ENCODE results near the gene HPN.

Gene HPN

DNA sequence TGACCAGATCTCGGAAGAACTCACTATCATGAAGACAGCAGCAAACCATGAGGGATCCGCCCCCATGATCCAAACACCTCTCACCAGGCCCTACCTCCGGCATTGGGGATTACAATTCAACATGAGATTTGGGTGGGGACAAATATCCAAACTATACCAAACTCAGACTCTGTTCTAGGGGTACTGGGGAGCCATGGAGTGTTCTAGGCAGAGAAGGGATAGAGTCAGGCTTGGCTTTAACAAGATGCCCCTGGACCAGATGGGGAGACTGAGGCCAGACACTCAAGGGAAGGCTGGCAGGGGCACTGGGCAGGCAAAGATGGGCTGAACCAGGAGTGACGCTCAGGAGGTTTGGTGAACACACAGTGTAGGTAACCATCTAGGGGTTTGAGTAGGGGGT, 23.1 kb upstream of the HPN start:
- Histone ChIP-seq H3K27me3 (ENCODE audit: control insufficient read depth, insufficient read depth, low read length) (no peaks in the 10 kb centered on the region), H3K4me1 (ENCODE audit: control insufficient read depth, insufficient read depth, low read length) (no peaks in the 10 kb centered on the region), H3K36me3 (ENCODE audit: control insufficient read depth, insufficient read depth, low read length) (peaks cover 95% of the 10 kb centered on the region), H3K4me3 (ENCODE audit: low read depth, low read length) (no peak overlapping the region), H3K27ac (ENCODE audit: low read depth, low read length) (no peak overlapping the region), H3K9ac (ENCODE audit: low read length) (no peak overlapping the region), H3K9me3 (ENCODE audit: control insufficient read depth, insufficient read depth, low read depth, low read length) (no peaks in the 10 kb centered on the region)

GRCh38 chr19:35019144-35019543, 22.4 kb upstream of the HPN start:
- peaks cover 95% of the 10 kb centered on the region for H3K36me3 ChIP-seq (ENCODE audit: control insufficient read depth, insufficient read depth, low read length)
- no peaks in the 10 kb centered on the region for H3K9me3 ChIP-seq (ENCODE audit: control insufficient read depth, insufficient read depth, low read depth, low read length)
- no peaks in the 10 kb centered on the region for H3K4me1 ChIP-seq (ENCODE audit: control insufficient read depth, insufficient read depth, low read length)
- H3K9ac ChIP-seq (ENCODE audit: low read length) = no peak overlapping the region
- no peaks in the 10 kb centered on the region for H3K27me3 ChIP-seq (ENCODE audit: control insufficient read depth, insufficient read depth, low read length)
- H3K27ac ChIP-seq (ENCODE audit: low read depth, low read length) = no peak overlapping the region
- H3K4me3 ChIP-seq (ENCODE audit: low read depth, low read length) = no peak overlapping the region

DNA sequence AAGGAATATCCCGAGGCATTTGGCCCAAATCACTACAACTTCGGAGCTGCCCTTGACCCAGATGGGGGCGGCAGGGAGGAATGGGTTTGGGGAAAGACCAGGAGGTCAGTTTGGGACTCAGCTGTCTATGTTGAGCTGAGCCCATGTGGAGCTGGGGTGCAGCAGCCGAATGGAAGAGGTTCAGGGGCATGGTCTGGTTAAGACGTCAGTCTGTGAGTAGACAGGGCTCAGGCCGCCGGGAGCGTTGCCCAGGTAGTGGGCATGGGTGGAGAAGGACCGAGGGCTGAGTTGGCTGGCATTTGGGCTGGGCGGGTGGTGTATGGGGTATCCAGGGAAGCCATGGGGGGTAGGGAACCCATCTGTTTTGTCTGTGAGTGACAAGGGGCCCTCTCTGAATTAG, 20.5 kb upstream of the HPN start:
- Histone ChIP-seq H3K4me3 (ENCODE audit: low read depth, low read length) (no peak overlapping the region), H3K36me3 (ENCODE audit: control insufficient read depth, insufficient read depth, low read length) (peaks cover 95% of the 10 kb centered on the region), H3K4me1 (ENCODE audit: control insufficient read depth, insufficient read depth, low read length) (no peaks in the 10 kb centered on the region), H3K9me3 (ENCODE audit: control insufficient read depth, insufficient read depth, low read depth, low read length) (no peaks in the 10 kb centered on the region), H3K27me3 (ENCODE audit: control insufficient read depth, insufficient read depth, low read length) (no peaks in the 10 kb centered on the region), H3K27ac (ENCODE audit: low read depth, low read length) (no peak overlapping the region), H3K9ac (ENCODE audit: low read length) (no peak overlapping the region)

DNA sequence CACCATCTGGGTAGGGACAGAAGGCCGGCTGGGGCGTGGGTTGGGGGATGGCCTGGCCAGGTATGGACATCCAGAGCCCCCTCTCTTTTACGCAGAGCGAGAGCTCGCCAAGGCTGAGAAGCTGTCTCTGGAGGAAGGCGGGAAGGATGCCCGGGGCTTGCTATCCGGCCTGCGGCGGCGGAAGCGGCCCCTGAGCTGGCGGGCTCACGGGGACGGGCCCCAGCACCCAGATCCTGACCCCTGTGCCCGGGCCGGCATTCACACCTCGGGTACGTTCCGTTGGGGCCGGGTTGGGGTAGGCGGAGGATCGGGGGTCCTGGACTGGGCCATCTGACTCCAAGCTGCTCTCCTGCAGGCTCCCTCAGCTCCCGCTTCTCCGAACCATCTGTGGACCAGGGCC, 19.9 kb upstream of the HPN start:
- peaks cover 96% of the 10 kb centered on the region for H3K36me3 ChIP-seq (ENCODE audit: control insufficient read depth, insufficient read depth, low read length)
- no peak overlapping the region for H3K9ac ChIP-seq (ENCODE audit: low read length)
- no peak overlapping the region for H3K4me3 ChIP-seq (ENCODE audit: low read depth, low read length)
- H3K9me3 ChIP-seq (ENCODE audit: control insufficient read depth, insufficient read depth, low read depth, low read length) = no peaks in the 10 kb centered on the region
- H3K27ac ChIP-seq (ENCODE audit: low read depth, low read length) = no peak overlapping the region
- no peaks in the 10 kb centered on the region for H3K27me3 ChIP-seq (ENCODE audit: control insufficient read depth, insufficient read depth, low read length)
- H3K4me1 ChIP-seq (ENCODE audit: control insufficient read depth, insufficient read depth, low read length) = no peaks in the 10 kb centered on the region

DNA sequence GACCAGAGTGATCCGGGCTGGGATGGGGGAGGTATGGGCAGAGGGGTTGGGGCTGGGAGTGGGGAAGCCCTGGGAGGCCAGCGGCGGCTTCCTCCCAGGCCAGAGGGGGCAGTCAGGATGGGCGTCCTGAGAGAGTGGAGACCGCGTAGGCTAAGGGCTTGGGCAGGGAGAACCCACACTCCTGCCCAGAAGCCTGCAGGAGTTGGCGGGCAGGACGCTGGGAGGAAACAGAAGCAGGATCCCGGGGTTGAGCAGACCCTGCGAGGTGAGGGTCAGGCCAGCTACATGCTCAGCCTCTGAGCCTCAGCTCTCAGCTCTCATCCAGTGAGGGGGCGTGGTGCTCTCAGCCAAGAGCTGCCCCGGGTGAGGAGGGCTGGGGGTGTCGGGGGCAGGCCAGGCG, 19.1 kb upstream of the HPN start:
- peaks cover 96% of the 10 kb centered on the region for H3K36me3 ChIP-seq (ENCODE audit: control insufficient read depth, insufficient read depth, low read length)
- H3K27ac ChIP-seq (ENCODE audit: low read depth, low read length) = no peak overlapping the region
- H3K9ac ChIP-seq (ENCODE audit: low read length) = no peak overlapping the region
- H3K4me1 ChIP-seq (ENCODE audit: control insufficient read depth, insufficient read depth, low read length) = no peaks in the 10 kb centered on the region; the same call in 1 of the 2 replicates
- H3K9me3 ChIP-seq (ENCODE audit: control insufficient read depth, insufficient read depth, low read depth, low read length) = no peaks in the 10 kb centered on the region
- H3K4me3 ChIP-seq (ENCODE audit: low read depth, low read length) = no peak overlapping the region
- no peaks in the 10 kb centered on the region for H3K27me3 ChIP-seq (ENCODE audit: control insufficient read depth, insufficient read depth, low read length)

DNA sequence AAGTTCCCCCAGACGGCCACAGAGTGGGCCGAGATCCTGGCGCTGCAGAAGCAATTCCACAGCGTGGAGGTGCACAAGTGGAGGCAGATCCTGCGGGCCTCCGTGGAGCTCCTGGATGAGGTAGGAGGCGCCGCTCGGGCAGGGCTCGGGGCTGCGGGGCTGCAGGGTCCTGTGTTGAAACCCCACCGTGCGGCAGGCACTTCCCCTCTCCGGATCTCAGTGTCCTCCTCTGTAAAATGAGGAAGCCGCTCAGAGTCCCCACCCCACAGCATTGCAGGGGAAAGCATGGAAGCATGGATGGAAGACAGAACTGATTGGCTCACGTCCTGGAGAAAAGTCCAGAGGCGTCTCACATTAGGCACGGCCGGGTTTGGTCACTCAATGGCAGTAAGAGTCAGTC, 18.1 kb upstream of the HPN start:
- H3K9ac ChIP-seq (ENCODE audit: low read length) = no peak overlapping the region
- H3K4me1 ChIP-seq (ENCODE audit: control insufficient read depth, insufficient read depth, low read length) = no peaks in the 10 kb centered on the region; the same call in 1 of the 2 replicates
- H3K36me3 ChIP-seq (ENCODE audit: control insufficient read depth, insufficient read depth, low read length) = peaks cover 98% of the 10 kb centered on the region
- H3K9me3 ChIP-seq (ENCODE audit: control insufficient read depth, insufficient read depth, low read depth, low read length) = no peaks in the 10 kb centered on the region
- H3K27me3 ChIP-seq (ENCODE audit: control insufficient read depth, insufficient read depth, low read length) = no peaks in the 10 kb centered on the region
- H3K4me3 ChIP-seq (ENCODE audit: low read depth, low read length) = no peak overlapping the region
- no peak overlapping the region for H3K27ac ChIP-seq (ENCODE audit: low read depth, low read length)

DNA sequence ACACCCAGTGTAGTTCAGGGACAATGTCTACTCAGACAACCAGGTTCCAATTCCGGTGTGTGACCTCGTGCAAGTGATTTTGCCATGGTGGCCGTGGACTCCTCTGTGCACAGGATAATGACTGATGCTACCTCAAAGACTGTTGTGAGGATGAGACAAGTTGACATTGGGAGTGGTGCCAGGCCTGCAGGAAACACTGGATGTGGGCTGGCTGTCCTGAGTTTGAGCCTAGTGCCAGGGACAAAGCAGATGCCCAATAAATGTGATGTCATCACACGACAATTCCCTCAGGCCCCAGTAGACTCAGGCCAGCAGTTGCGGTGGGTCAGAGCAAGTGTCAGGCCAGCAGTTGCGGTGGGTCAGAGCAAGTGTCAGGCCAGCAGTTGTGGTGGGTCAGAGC, 17.4 kb upstream of the HPN start:
- Histone ChIP-seq H3K36me3 (ENCODE audit: control insufficient read depth, insufficient read depth, low read length) (peaks cover 93% of the 10 kb centered on the region), H3K4me1 (ENCODE audit: control insufficient read depth, insufficient read depth, low read length) (no peaks in the 10 kb centered on the region; the same call in 1 of the 2 replicates), H3K4me3 (ENCODE audit: low read depth, low read length) (no peak overlapping the region), H3K9ac (ENCODE audit: low read length) (no peak overlapping the region), H3K27me3 (ENCODE audit: control insufficient read depth, insufficient read depth, low read length) (no peaks in the 10 kb centered on the region), H3K9me3 (ENCODE audit: control insufficient read depth, insufficient read depth, low read depth, low read length) (no peaks in the 10 kb centered on the region), H3K27ac (ENCODE audit: low read depth, low read length) (no peak overlapping the region)

GRCh38 chr19:35025969-35026368, 15.6 kb upstream of the HPN start:
- Histone ChIP-seq H3K27me3 (ENCODE audit: control insufficient read depth, insufficient read depth, low read length) (peaks cover 6% of the 10 kb centered on the region), H3K4me3 (ENCODE audit: low read depth, low read length) (no peak overlapping the region), H3K9ac (ENCODE audit: low read length) (no peak overlapping the region), H3K9me3 (ENCODE audit: control insufficient read depth, insufficient read depth, low read depth, low read length) (no peaks in the 10 kb centered on the region), H3K36me3 (ENCODE audit: control insufficient read depth, insufficient read depth, low read length) (peaks cover 74% of the 10 kb centered on the region), H3K4me1 (ENCODE audit: control insufficient read depth, insufficient read depth, low read length) (peaks cover 4% of the 10 kb centered on the region; the same call in 1 of the 2 replicates), H3K27ac (ENCODE audit: low read depth, low read length) (no peak overlapping the region)

GRCh38 chr19:35026418-35026817, 15.1 kb upstream of the HPN start:
- H3K9ac ChIP-seq (ENCODE audit: low read length) = no peak overlapping the region
- H3K36me3 ChIP-seq (ENCODE audit: control insufficient read depth, insufficient read depth, low read length) = peaks cover 70% of the 10 kb centered on the region
- H3K27ac ChIP-seq (ENCODE audit: low read depth, low read length) = no peak overlapping the region
- H3K4me3 ChIP-seq (ENCODE audit: low read depth, low read length) = no peak overlapping the region
- H3K27me3 ChIP-seq (ENCODE audit: control insufficient read depth, insufficient read depth, low read length) = peaks cover 11% of the 10 kb centered on the region
- peaks cover 4% of the 10 kb centered on the region; the same call in 1 of the 2 replicates for H3K4me1 ChIP-seq (ENCODE audit: control insufficient read depth, insufficient read depth, low read length)
- no peaks in the 10 kb centered on the region for H3K9me3 ChIP-seq (ENCODE audit: control insufficient read depth, insufficient read depth, low read depth, low read length)

DNA sequence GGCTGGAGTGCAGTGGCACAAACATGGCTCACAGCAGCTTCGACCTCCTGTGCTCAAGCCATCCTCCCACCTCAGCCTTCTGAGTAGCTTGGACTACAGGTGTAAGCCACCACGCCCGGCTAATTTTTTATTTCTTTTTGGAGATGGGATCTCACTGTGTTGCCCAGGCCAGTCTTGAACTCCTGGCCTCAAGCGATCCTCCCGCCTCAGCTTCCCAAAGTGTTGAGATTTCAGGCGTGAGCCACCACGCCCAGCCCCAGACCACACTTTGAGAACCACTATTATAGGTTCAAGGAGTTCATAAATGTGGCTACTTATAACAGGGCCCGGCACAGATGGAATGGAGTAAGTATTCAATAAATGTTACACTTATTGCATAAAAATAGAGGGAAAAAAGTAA, 14.5 kb upstream of the HPN start:
- no peak overlapping the region for H3K4me3 ChIP-seq (ENCODE audit: low read depth, low read length)
- H3K9ac ChIP-seq (ENCODE audit: low read length) = no peak overlapping the region
- H3K27me3 ChIP-seq (ENCODE audit: control insufficient read depth, insufficient read depth, low read length) = peaks cover 17% of the 10 kb centered on the region
- peaks cover 8% of the 10 kb centered on the region; the same call in 1 of the 2 replicates for H3K4me1 ChIP-seq (ENCODE audit: control insufficient read depth, insufficient read depth, low read length)
- no peaks in the 10 kb centered on the region for H3K9me3 ChIP-seq (ENCODE audit: control insufficient read depth, insufficient read depth, low read depth, low read length)
- H3K36me3 ChIP-seq (ENCODE audit: control insufficient read depth, insufficient read depth, low read length) = peaks cover 64% of the 10 kb centered on the region
- H3K27ac ChIP-seq (ENCODE audit: low read depth, low read length) = no peak overlapping the region

DNA sequence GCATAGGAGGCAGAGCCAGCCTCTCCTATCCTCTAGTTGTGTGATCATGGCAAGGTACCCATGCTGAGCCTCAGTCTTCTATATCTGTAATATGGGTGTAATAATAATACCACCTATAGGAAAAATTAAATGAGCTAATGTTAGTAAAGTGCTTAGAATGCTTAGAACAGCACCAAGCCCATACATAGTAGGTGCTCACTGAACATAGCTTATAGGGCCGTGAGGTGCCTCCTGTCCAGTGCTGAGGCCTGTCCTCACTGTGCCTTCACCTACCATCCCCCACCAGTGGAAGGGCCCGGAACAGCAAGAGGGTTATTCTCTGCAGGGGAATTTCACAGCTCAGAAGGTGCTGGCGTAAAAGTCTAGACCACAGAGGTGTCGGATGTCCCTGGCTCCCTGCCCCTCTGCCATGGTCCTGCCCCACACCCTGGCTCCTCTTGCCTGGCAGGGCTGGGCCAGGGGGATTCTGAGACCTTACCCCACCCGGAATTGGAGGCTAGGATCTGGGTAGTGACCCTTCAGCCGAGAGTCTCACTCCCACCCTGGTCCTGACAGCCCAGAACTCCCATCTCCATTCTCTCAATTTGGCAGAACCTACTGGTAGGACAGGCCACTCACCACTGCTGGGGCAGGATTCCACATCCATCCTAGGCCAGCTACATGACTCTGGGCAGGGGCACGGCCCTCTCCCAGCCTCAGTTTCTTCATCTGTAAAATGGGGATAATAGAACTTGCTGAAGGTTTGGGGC, 13.5 kb upstream of the HPN start:
- no peak overlapping the region for H3K9ac ChIP-seq (ENCODE audit: low read length)
- H3K9me3 ChIP-seq (ENCODE audit: control insufficient read depth, insufficient read depth, low read depth, low read length) = no peaks in the 10 kb centered on the region
- H3K4me1 ChIP-seq (ENCODE audit: control insufficient read depth, insufficient read depth, low read length) = peaks cover 10% of the 10 kb centered on the region; the same call in 1 of the 2 replicates
- H3K36me3 ChIP-seq (ENCODE audit: control insufficient read depth, insufficient read depth, low read length) = peaks cover 55% of the 10 kb centered on the region
- peaks cover 27% of the 10 kb centered on the region for H3K27me3 ChIP-seq (ENCODE audit: control insufficient read depth, insufficient read depth, low read length)
- H3K4me3 ChIP-seq (ENCODE audit: low read depth, low read length) = no peak overlapping the region
- no peak overlapping the region for H3K27ac ChIP-seq (ENCODE audit: low read depth, low read length)

All from HUES6 (cell line).